IMR-90 (cell line): ENCODE measurements around the gene SERPINA4. TPM values are rescaled to one million over a fixed set of nuclear protein-coding genes. Genes with fewer than 3 reads are reported as not detected.

Source experiments
- ATAC-seq: fragments of 200-7000 bp; cut with Tn5 transposase; 2 replicates; pipeline ENCODE4 v1.9.1; 2020; ENCODE audit warnings: low read depth, mild to moderate bottlenecking, moderate library complexity
- BruUV-seq: library from RNA; stranded (reverse); fragments of 400-500 nt; replicated peaks from 2 replicates; lab custom pipeline; 2021; lab: Mats Ljungman, UMichigan
- CTCF ChIA-PET: fragments of 300-600 bp; formaldehyde crosslinking; extraction: SDS; loops from one replicate; lab custom pipeline; 2021; ENCODE audit warnings: antibody characterized with exemption; lab: Yijun Ruan, JAX
- POLR2A ChIA-PET: fragments of 300-600 bp; sonication (Branson Sonifier 250); formaldehyde crosslinking; loops from one replicate; lab custom pipeline; 2022; ENCODE audit warnings: antibody characterized with exemption; ENCODE audit not compliant: unreplicated experiment; lab: Charles Lee
- DNase-seq: peaks from one replicate; pipeline ENCODE4 v3.0.0; 2013
- H2AFZ ChIP-seq: replicated peaks from 2 replicates; pipeline ENCODE3; 2013; ENCODE audit warnings: low read length, mild to moderate bottlenecking; ENCODE audit not compliant: poor library complexity
- H2AK5ac ChIP-seq: 2 replicates; pipeline ENCODE4 v1.6.1; 2013; ENCODE audit warnings: low read depth, low read length, inconsistent platforms
- H2AK9ac ChIP-seq: replicated peaks from 2 replicates; pipeline ENCODE3; 2013; ENCODE audit warnings: mild to moderate bottlenecking, low read depth, low read length, moderate library complexity; ENCODE audit not compliant: poor library complexity
- H2BK120ac ChIP-seq: 2 replicates; pipeline ENCODE4 v1.6.1; 2013; ENCODE audit warnings: low read depth, low read length, inconsistent platforms
- H2BK15ac ChIP-seq: 3 replicates; pipeline ENCODE4 v1.6.1; 2013; ENCODE audit warnings: low read depth, low read length, inconsistent platforms
- H2BK20ac ChIP-seq: 2 replicates; pipeline ENCODE4 v1.6.1; 2013; ENCODE audit warnings: low read depth, mild to moderate bottlenecking, inconsistent platforms, low read length, moderate library complexity
- H2BK5ac ChIP-seq: 2 replicates; pipeline ENCODE4 v1.6.1; 2013; ENCODE audit warnings: mild to moderate bottlenecking, low read depth, low read length, inconsistent platforms; ENCODE audit not compliant: poor library complexity, severe bottlenecking
- H3K14ac ChIP-seq: replicated peaks from 2 replicates; pipeline ENCODE4 v1.6.1; 2013; ENCODE audit warnings: low read depth, low read length, inconsistent platforms
- H3K18ac ChIP-seq: 2 replicates; pipeline ENCODE4 v1.6.1; 2013; ENCODE audit warnings: low read depth, low read length, control low read depth
- H3K23ac ChIP-seq: 2 replicates; pipeline ENCODE4 v1.6.1; 2013; ENCODE audit warnings: low read depth, low read length, inconsistent platforms
- H3K27ac ChIP-seq: 2 replicates; pipeline ENCODE4 v1.5.1; 2013; ENCODE audit warnings: mild to moderate bottlenecking, control low read depth, low read length; ENCODE audit not compliant: insufficient read depth
- H3K27me3 ChIP-seq: 2 replicates; pipeline ENCODE4 v1.6.1; 2013; ENCODE audit warnings: low read length; ENCODE audit not compliant: control insufficient read depth, insufficient read depth
- H3K36me3 ChIP-seq: 2 replicates; pipeline ENCODE4 v1.6.1; 2013; ENCODE audit warnings: low read length, mixed read lengths; ENCODE audit not compliant: control insufficient read depth, insufficient read depth
- H3K4ac ChIP-seq: 2 replicates; pipeline ENCODE4 v1.6.1; 2013; ENCODE audit warnings: low read depth, low read length, inconsistent platforms
- H3K4me1 ChIP-seq: 2 replicates; pipeline ENCODE4 v1.6.1; 2013; ENCODE audit warnings: low read length, mixed read lengths; ENCODE audit not compliant: control insufficient read depth, insufficient read depth
- H3K4me2 ChIP-seq: 2 replicates; pipeline ENCODE4 v1.6.1; 2013; ENCODE audit warnings: low read depth, mild to moderate bottlenecking, control low read depth, low read length, moderate library complexity
- H3K4me3 ChIP-seq: 2 replicates; pipeline ENCODE4 v1.5.1; 2013; ENCODE audit warnings: low read depth, mild to moderate bottlenecking, control low read depth, low read length, moderate library complexity; ENCODE audit not compliant: insufficient read depth
- H3K56ac ChIP-seq: 2 replicates; pipeline ENCODE4 v1.6.1; 2013; ENCODE audit warnings: low read length, inconsistent platforms; ENCODE audit not compliant: insufficient read depth; ENCODE audit errors: extremely low read depth
- H3K79me1 ChIP-seq, 2 experiments: 2 replicates each; pipeline ENCODE4 v1.6.1; 2013; ENCODE audit warnings: low read length in 2 of 2, inconsistent platforms in 1 of 2, low read depth in 1 of 2
- H3K9ac ChIP-seq: 2 replicates; pipeline ENCODE4 v1.6.1; 2013; ENCODE audit warnings: low read depth, low read length, control low read depth
- H3K9me1 ChIP-seq: 2 replicates; pipeline ENCODE4 v1.6.1; 2013; ENCODE audit warnings: low read length, inconsistent platforms; ENCODE audit not compliant: insufficient read depth
- H3K9me3 ChIP-seq: 2 replicates; pipeline ENCODE4 v1.6.1; 2013; ENCODE audit warnings: low read length; ENCODE audit not compliant: control insufficient read depth, insufficient read depth
- H4K20me1 ChIP-seq: 2 replicates; pipeline ENCODE4 v1.6.1; 2013; ENCODE audit warnings: low read length, inconsistent platforms; ENCODE audit not compliant: insufficient read depth
- H4K5ac ChIP-seq: 2 replicates; pipeline ENCODE4 v1.6.1; 2013; ENCODE audit warnings: mild to moderate bottlenecking, low read depth, low read length, control low read depth
- H4K8ac ChIP-seq, 2 experiments: 2 replicates each; pipeline ENCODE4 v1.6.1; 2013; ENCODE audit warnings: low read depth in 2 of 2, low read length in 2 of 2, control low read depth in 1 of 2, inconsistent platforms in 1 of 2
- H4K91ac ChIP-seq: 2 replicates; pipeline ENCODE4 v1.6.1; 2013; ENCODE audit warnings: low read depth, low read length, inconsistent platforms; ENCODE audit not compliant: insufficient read depth
- BHLHE40 ChIP-seq: fragments of 150-350 bp; IDR thresholded peaks from 2 replicates; pipeline ENCODE4 v1.6.1; 2016; ENCODE audit warnings: mild to moderate bottlenecking, low read depth, low read length
- CEBPB ChIP-seq: IDR thresholded peaks from 2 replicates; pipeline ENCODE4 v1.6.1; 2012; ENCODE audit warnings: low read depth, low read length, improper control_type of control experiment
- FOS ChIP-seq: fragments of 150-350 bp; IDR thresholded peaks from 2 replicates; pipeline ENCODE4 v1.6.1; 2016; ENCODE audit warnings: low read depth, low read length
- MAFK ChIP-seq: IDR thresholded peaks from 2 replicates; pipeline ENCODE4 v1.6.1; 2012; ENCODE audit warnings: low read depth, low read length, improper control_type of control experiment
- MAZ ChIP-seq: IDR thresholded peaks from 2 replicates; pipeline ENCODE4 v1.6.1; 2012; ENCODE audit warnings: low read depth, mild to moderate bottlenecking, low read length, improper control_type of control experiment, moderate library complexity, borderline replicate concordance
- POLR2A ChIP-seq: IDR thresholded peaks from 2 replicates; pipeline ENCODE4 v1.6.1; 2012; ENCODE audit warnings: mild to moderate bottlenecking, low read depth, low read length
- RAD21 ChIP-seq: IDR thresholded peaks from 2 replicates; pipeline ENCODE4 v1.6.1; 2012; ENCODE audit warnings: low read length, improper control_type of control experiment
- RCOR1 ChIP-seq: IDR thresholded peaks from 2 replicates; pipeline ENCODE4 v1.6.1; 2012; ENCODE audit warnings: mild to moderate bottlenecking, low read length, improper control_type of control experiment; ENCODE audit not compliant: insufficient replicate concordance
- RFX5 ChIP-seq: IDR thresholded peaks from 2 replicates; pipeline ENCODE4 v1.8.0; 2012; ENCODE audit warnings: low read depth, mild to moderate bottlenecking, low read length, moderate library complexity
- WGBS, 2 experiments: methylation state at CpG; one replicate each; pipeline versions ENCODE4 v1.1.5 to v1.1.7; 2013; ENCODE audit warnings: missing lambda C conversion rate in 2 of 2; ENCODE audit not compliant: insufficient read length in 1 of 2; ENCODE audit errors: extremely low coverage in 2 of 2; 5-methylcytosine and 5-hydroxymethylcytosine counted together
- dilution Hi-C: fragments of 300-500 bp; cut with HindIII; formaldehyde crosslinking; loops from one replicate; pipeline ENCODE4 v1.14.3; 2018; ENCODE audit warnings: low sequenced_read_pairs; ENCODE audit not compliant: unreplicated experiment
- in situ Hi-C: fragments of 300-500 bp; cut with MboI; formaldehyde crosslinking; loops from 3 replicates; pipeline ENCODE4 v1.14.3; 2019; ENCODE audit warnings: low sequenced_read_pairs, inconsistent platforms, mixed read lengths
- intact Hi-C: fragments of 100-400 bp; cut with micrococcal nuclease; formaldehyde crosslinking; loops from 2 replicates; pipeline ENCODE4 v1.10.0; 2022
- polyA plus RNA-seq, 3 experiments: library from polyadenylated mRNA; depleted of rRNA; stranded (reverse); fragments of >200 nt; gene quantifications; 2 replicates each; pipeline ENCODE4 v1.2.3, GENCODE V29; 2012; ENCODE audit warnings: low replicate concordance in 1 of 3
- total RNA-seq: library from RNA; depleted of rRNA; stranded (reverse); fragments of >200 nt; gene quantifications from 2 replicates; pipeline ENCODE4 v1.2.3, GENCODE V29; 2012

Gene SERPINA4
- total and polyA plus RNA-seq, 2 of the 4 experiments (the other 2 are of a cell fraction) = not detected

DNA sequence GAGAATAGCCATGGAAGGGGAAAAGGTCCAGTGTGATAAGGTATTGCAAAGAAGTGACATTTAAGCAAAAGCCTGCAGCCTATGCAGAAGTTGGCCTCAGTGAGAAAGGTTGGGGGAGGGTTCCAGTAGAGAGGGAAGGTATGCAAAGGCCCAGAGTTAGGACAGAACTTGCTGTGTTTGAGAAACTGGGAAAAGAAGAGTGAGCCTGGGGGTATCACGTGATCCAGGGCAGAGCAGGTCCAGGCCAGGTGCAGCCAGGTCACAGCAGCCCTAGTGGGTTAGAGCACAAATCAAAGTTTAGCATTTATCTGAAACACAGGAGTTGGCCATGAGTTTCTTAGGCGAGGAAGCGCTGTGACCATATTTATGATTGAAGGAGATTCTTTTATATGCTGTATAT lies 21.6 kb downstream of the SERPINA4 start:
- Histone ChIP-seq H4K8ac (no peak overlapping the region), H3K9me3 (no peaks in the 10 kb centered on the region), H4K20me1 (no peaks in the 10 kb centered on the region), H3K23ac (no peak overlapping the region), H2BK120ac (no peak overlapping the region), H4K91ac (no peak overlapping the region), H3K4me1 (no peaks in the 10 kb centered on the region), H3K14ac (no peak overlapping the region), H4K5ac (no peak overlapping the region), H3K36me3 (no peaks in the 10 kb centered on the region), H2BK5ac (no peak overlapping the region), H3K18ac (no peak overlapping the region), H3K4me2 (no peak overlapping the region), H3K4ac (no peak overlapping the region), H3K27ac (no peak overlapping the region), H3K4me3 (no peak overlapping the region), H3K9ac (no peak overlapping the region), H2AK9ac (no peak overlapping the region), H2AK5ac (no peak overlapping the region), H2AFZ (no peak overlapping the region), H3K56ac (no peak overlapping the region), H3K79me1 (no peaks in the 10 kb centered on the region), H2BK15ac (no peak overlapping the region), H2BK20ac (no peak overlapping the region), H3K9me1 (no peaks in the 10 kb centered on the region), H3K27me3 (peaks cover 5% of the 10 kb centered on the region)
- dilution Hi-C loops (no loop called here), intact Hi-C loops (no loop called here), in situ Hi-C loops (no loop called here)
- DNase-seq (no peak), ATAC-seq (no peak)
- ChIA-PET POLR2A (no interaction called here), CTCF (no interaction called here)
- no TSS peak for BruUV-seq
- TF ChIP-seq POLR2A (no peak), RFX5 (no peak), RAD21 (no peak), RCOR1 (no peak), BHLHE40 (no peak), MAFK (no peak), FOS (no peak), CEBPB (no peak), MAZ (no peak)
- WGBS, 2 experiments = 76% methylated on average over 3 of the region's 3 CpGs; no CpG with 5 or more reads in 1 of the 2 experiments
